GM19035 (cell line): ENCODE measurements around the gene SPARC.

Experiments
- ATAC-seq: cut with Tn5 transposase; IDR thresholded peaks from one replicate; pipeline ENCODE4 v1.9.1; 2021; ENCODE audit not compliant: unreplicated experiment

The SPARC gene

DNA sequence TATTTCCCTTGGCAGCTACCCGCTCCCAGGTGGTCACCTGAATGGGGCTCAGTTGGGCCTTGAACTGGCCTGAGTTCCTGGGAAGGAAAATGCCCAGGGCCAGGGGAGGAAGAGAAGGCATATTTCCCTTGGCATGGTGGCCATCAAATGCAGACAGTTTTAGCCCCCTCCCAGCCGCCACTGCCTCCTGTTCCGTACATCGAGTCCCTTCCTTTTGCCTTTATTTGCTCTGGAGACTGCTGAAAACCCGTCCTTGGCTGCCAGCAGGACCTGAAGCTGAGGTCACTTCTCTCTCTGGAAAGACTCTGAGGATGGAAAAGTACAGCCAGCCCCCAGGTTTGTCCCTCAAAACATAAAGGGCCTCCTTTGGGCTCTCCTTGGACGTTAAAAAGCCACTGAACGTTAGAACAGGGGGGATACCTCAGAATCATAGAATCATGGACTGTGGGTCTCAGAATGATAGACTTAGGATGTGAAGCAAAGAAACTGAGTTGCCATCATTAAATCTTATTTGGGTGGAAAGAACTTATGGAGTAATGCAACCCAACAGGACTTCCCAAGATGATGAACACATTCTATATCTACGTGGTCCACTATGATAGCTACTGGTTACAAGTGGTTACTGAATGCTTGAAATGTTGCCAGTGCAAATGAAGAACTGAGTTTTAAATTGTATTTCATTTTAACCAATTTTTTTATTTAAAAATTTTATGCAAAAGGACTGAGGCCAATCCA, 7.1 kb downstream of the SPARC start:
- no peak for ATAC-seq

DNA sequence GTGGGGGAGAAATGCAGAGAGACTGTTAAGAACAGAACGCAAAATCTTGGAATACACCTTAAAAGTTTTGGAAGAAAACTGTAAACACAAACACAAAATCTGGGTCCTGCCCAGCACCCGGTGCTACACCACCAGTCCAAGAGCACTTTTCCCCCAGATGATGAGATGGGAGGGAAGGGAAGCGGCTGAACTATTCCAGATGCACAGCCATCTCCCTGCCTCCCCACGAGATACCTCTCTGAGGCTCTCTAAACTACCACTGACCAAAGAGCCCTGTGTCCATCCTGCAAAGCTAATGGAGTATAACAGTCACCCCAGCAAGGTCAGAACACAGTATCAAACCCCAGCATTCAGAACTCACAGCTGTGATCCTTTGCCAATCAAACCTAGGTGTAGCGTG, 8.0 kb downstream of the SPARC start:
- ATAC-seq = no peak

DNA sequence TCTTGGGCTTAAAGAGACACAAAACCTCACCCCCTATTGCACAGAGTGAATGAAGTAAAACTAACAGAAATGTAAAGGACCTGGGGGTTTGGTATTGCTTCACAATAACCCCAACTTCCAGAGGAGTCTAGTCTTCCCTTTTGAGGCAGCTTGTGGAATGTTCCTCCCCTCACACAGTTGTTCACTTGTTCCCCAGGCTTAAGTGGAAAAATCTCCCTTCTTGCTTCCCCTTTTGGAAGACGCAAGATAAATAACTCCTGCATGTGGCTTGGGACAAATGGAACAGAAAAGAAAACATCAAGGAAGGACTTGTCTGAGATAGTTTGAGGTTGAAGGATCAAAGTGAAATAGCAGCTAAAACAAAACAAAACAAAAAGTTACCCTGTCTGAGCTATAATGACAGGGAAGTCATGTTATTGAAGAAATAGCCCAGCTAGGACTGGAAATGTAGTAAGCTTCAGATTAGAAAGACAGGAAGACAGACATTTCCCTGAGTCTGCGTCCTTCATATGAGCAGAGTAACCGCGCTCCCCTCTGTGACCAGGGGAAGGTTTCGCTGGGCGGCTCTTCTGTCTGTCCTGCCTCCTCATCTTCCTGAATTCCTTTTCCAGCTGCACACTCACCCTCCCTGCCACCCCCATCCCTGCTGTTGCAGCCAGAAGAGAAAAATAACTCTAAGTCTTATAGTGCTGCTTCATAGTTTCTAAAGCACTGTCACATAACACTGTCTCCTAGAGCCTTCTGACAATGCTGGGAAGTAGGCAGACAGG, 8.8 kb downstream of the SPARC start:
- no peak for ATAC-seq

DNA sequence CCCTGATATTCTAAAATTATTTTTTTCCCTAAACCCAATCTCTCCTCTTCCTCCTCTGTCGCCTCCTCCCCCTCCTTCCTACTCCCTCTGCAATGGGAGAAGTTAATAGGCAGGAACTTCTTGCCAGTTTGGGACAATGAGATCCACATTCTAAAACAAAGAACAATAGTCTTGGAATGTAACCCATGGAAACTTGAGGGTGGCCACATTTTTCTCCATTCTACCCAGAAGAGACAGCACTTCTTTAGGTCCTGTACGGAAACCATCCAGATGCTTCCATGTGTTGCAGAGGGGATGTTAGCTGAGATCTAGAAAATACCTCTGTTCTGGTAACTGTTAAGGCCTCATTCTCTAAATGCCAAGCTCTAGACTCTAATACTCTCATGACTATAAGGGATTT, 10.0 kb downstream of the SPARC start:
- no peak for ATAC-seq

DNA sequence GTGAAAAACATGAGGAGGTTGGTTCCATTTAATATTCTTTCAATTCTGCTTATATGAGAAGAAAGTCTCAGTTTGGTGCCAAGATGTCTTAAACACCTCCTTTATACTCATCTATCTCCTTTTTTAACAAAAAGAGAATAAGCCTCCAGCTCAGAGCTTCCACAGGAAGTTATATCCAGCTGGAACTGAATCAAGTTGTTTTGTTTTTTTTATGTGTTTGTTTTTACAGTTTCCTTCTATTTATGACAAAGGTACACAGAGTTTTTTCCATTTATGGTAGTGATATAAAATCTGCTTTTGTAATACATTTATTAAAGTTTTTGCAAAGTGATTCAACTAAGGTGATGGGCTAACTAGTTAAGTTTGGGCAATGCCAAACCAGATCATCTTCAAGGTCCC, 10.4 kb downstream of the SPARC start:
- ATAC-seq = no peak

DNA sequence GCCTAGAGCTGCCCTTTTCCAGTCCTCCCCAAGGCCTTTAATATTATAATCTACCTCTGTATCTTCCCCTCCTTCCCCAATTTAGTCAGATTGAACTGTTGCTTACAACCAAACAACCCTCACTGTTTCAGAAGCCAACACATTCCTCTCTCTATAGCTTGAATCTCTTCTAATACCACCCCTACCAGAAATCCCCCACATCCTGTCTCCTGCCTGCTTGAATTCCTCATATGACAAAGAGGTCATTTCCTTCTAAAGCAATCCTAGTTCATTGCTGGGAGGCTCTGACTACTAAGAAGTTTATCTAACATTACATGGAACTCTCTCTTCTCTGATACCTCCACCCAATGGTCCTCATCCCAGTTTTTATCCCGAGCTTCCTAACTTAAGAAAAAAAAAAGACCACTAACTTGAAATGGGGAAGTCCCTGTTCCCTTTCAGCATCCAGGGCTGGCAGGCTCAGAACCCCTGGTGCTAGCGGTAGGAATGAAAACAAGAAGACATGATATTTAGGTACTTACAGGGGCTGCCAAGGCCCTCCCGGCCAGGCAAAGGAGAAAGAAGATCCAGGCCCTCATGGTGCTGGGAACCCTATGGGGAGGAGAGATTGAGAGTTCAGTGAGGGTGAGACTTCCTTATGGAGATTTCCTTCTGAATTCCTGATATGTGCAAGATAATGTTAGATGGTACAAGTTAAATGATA, 11.0 kb downstream of the SPARC start:
- ATAC-seq = no peak

DNA sequence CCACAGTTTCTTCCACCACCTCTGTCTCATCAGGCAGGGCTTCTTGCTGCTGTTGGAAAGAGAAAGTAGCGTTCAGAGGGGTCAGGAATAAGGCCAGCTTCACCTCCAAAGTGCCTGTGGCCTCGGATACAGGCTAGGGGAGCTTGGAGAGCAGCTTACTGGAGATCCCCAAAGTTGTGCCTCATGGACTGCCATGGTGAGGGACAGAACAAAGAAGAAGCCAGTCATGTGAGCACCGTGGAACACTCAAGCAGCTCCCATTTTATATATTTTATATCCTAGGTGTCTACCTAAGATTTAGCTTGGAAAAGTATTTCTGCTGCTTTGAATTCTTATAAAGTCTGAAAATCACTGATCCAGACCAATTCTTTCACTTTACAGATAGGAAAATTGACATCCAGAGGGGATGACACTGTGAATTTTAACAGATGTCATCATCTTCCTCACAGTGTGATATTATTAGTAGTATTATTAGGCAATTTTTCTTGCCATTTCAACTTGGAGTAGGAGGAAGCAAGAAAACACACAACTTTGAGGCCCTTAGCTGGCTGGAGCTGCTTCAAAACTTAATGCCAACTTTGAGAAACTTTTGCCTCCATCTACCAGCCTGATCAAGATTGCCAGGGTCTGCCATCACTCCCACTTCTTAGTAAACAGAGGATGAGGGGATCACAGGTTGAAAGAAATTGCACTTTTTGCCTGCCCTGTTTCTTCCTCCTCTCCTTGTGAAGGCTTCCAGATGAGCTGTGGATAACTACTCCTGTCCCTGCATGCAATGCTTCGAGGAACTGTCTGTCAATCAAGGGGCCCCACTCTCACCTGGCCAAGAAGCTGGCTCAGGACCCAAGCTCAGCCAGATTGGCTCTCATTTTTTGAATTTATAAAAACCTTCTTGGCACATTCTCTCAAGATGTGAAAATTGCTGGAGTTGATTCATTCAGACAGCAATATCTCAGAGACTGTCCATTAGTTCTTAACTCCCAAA, 11.8 kb downstream of the SPARC start:
- no peak for ATAC-seq

DNA sequence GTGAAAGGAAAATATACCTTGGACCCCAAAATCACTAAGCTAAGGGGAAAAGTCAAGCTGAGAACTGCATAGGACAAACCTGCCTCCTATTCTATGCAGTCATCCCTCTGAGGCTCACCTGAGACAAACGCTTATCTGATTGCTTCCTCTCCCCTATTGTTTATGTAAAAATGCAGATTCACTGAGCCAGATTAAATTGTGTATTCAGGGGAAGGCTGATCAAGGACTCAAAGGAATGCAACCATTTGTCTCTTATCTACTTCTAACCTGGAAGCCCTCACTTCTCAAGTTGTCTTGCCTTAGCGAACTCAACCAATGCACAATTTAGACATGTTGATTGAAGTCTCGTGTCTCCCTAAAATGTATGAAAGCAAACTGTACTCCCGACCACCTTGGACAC, 13.3 kb downstream of the SPARC start:
- no peak for ATAC-seq

DNA sequence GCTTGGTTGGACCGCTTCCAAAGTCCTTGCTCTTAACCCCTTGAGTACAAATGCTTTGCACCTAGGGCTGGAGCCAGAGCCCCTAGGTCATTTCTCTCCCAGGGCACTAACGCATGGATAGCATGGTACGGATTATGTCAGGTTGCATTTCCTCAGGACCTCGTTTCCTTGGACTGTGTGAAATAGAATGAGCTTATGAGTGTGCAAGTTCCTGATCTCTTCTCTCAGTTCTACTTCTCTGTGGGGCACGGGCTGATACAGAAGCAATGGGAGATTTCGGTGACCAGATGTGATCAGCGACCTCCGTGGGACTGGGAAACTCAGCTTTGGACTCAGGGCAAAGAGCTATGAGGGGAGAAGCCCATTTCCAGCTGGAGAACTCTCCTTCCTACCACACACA, 14.2 kb downstream of the SPARC start:
- no peak for ATAC-seq

DNA sequence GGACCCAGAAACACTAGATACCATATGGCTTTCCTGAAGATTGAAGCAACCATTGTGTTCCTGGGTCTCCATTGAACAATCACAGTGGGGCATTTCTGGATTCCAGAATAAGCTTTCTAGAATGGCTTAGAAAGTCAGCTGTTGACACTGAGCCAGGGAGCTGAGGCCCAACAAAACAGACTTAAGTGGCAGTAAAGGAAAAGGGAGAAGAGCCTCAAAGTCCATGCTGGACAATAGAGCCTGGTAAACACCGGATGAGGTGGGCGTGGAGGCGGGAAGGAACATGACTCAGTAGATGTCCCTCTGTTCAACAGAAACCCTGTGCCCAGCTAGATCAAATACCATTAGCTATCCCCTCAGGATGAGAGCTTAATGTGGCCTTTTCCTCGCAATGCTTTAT, 14.8 kb downstream of the SPARC start:
- ATAC-seq = no peak

DNA sequence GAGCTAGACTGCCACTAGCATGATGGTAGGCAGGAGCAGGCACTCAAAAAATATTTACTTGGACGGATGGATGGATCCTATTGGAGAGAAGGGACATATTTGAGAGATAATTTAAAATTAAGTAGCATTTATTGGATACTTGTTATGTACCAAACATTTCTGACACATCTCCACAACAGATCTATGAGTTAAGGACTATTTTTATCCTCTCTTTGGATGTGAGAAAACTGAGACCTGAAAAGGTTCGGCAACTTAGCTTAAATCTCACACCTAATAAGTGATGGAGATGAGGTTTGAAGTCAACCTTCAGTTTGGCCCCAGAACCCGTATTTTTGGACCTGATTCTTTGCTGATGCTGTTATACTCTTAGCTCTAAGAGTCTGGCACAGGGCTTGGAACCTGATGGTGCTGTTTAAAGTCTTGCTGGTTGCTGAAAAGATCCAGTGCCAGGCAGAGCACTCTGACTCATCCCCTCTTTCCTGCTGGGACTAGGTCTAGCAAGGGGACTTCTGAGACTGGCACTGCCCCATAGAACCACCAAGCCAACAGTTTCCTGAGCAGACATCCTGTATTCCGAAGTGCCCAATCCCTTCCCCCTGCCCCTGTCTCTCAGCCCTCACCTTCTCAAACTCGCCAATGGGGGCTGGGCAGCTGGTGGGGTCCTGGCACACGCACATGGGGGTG, 15.6 kb downstream of the SPARC start:
- ATAC-seq = no peak

DNA sequence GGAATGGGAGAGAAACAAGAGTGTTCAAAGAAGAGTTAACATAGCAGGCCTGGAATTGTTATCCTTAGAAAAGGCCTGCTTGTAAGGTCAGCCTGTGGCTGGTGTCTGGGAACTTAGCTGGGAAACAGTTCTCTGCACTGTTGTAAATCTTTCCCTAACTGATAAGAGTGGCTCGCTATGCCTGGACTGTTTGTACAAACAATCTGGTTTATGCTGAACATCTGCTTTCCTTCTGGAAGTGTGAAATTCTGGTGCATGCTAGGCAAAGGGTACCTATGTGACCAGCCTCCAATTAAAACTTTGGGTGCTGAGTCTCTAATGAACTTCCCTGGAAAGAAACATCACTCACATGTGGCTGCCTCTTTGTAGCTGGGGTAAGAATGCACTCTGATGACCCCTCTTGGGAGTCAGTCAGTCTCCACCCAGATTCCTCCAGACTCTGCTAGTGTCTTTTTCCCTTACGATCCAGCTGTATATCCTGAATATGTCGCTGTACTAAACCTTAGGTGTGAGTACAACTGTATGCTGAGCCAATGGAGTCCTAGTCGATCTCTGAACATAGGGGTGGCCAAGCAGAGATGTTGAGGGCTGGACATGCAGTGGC, 16.5 kb downstream of the SPARC start:
- no peak for ATAC-seq

DNA sequence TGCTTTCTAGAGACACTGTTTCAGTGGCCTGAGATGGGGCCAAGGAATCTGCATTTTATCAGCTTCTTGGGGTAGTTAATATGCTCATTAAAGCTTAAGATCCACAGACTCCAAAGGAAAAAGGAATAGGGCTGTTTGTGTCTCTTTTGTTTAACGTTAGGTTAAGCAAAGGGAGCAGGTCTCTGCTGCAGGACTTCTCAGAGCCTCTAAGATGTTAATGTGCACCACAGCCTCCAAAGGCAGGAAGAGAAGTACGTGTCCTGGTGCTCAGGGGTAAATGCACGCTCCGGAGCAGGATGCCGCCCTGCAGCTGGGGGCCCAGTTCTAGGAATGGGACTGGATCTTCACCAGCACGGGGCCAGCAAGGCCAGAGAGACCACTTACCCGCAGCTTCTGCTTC, 19.6 kb downstream of the SPARC start:
- ATAC-seq = no peak

DNA sequence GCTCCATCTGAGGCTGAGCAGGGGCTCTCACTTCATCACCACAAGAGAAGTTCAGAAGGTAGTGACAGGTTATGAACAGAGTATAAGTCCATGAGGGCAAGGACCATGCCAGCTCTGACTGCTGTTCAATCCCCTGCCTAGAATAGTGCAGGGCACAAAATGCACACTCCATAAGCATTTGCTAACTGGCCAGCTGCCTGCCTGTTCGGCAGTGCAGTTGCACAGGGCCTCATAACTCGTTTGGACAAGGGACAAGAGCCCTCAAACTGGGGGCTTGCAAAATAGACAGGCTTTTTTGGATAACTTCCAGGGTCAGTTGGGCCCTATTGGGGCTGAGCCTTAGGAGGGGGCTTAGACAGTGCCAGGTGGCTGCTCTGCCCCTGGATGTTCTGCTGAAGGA, 21.1 kb downstream of the SPARC start:
- ATAC-seq = no peak

DNA sequence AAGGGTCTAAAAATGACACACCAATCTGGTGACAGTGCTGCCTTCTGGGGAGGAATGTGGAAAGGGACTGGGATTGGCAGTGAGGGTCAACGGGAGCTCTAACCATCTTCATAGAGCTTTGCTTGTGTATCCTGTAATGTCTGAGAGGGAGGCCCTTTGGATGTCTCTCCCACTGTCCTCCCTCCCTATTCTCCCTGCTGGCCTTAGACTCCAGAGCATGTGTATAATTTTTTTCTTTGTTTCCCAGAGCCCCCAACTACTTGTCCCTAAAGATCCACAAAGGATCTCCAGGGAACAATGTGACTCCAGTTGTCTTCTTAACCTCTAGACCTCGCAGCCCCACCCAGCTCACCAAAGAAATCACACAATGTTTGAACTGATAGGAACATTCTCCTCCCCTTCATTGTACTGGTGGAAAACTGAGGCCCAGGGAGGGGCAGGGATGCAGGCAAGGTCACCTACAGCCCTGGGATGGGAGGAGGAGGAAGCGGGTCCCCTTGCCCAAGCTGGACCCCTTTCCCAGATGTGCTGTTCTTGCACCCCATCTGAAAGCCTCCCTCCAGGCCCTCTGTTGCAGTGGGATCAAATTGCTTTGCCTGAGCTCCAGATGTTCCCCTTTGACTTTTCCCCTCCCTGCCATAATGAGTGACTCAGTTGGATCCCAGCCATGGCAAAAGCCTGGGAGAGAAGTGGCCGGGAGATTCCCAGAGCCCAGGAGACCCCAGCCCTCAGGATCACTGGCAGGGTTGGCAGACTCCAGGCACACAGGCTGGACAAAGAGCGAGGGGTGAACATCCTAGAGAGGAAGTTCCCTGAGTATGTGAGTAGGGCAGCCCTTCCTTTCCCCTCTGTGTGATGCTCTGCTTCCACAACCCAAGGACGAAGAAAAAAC, 21.8 kb downstream of the SPARC start:
- no peak for ATAC-seq

DNA sequence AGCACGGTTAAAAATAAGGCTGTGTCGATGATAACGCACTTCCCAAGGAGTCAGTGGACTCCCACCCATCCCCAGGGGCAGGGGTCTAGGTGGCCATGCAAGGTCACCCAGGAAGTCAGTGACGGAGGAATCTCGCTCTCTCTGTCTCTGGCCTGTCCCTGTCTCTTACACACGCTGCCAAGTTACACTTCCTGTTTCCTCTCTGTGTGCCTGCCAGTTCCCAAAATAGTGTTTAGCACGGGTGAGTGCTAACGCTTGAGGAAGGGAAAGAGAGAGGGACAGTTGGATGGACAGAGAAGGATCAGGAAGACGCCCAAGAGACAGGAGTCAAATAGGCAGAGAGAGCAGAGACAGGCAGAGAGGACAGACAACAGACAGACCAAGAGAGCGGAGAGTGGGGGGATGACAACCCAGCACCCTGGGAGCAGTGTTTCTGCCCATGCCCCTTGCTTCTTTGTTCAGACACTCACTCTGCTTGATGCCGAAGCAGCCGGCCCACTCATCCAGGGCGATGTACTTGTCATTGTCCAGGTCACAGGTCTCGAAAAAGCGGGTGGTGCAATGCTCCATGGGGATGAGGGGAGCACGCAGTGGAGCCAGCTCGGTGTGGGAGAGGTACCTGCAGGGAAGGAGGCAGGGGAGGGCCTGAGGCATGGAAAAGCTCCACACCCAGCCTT, 23.0 kb downstream of the SPARC start:
- ATAC-seq = no peak

DNA sequence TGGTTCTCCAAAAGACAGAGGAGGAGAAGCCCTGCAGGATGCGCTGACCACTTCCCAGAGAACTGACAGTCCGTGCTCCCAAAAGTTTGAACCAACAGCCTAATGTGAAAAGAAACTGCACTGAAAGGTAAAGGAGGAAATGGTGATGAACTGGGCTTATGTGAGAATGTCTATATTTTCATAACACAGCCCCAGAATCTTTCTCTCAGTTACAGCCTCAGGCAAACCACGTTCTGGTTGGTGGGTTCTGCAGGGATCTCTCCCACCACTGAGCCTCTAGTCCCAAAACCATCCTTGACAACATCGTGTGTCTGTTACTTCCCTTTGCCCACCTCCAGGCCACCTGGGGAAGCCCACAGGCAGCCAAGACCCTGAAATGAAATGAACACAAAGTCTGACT, 23.9 kb downstream of the SPARC start:
- ATAC-seq = peak; percentile 43

DNA sequence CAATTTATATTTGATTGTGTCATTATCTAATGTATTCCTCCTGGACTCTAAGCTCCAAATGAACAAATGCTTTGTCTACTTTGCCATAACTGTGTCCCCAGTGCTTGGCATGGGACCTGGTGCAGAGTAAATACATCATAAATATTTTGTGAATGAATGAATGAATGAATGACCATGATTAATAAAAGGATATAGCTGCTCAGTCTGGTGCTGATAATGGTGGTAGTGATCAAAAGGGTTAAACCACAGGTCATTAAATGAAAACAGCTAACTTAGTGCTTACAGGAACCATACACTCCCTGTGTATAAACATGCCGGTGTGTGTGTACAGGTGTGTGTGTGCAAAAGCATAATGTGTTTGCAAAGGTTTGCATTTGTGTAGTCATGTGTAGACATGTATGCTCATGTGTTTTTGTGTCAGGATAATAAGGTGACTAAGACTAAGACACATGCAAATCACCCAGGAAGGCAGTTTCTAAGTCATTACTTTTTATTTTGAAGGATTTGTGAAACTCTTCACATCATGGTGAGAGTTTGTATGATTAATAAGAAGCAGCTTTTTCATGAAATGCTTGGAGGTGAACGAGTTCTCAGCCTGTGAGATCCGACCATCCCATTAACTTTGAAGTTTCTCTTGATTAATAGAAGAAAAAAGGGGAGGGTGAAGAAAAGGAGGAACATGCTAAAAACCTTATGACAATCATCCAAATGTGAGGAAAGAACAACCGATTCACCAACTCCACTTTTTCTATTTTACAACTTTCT, 24.6 kb downstream of the SPARC start:
- peak; percentile 64 for ATAC-seq
